ENCODE results near the gene OCEL1.

DNA sequence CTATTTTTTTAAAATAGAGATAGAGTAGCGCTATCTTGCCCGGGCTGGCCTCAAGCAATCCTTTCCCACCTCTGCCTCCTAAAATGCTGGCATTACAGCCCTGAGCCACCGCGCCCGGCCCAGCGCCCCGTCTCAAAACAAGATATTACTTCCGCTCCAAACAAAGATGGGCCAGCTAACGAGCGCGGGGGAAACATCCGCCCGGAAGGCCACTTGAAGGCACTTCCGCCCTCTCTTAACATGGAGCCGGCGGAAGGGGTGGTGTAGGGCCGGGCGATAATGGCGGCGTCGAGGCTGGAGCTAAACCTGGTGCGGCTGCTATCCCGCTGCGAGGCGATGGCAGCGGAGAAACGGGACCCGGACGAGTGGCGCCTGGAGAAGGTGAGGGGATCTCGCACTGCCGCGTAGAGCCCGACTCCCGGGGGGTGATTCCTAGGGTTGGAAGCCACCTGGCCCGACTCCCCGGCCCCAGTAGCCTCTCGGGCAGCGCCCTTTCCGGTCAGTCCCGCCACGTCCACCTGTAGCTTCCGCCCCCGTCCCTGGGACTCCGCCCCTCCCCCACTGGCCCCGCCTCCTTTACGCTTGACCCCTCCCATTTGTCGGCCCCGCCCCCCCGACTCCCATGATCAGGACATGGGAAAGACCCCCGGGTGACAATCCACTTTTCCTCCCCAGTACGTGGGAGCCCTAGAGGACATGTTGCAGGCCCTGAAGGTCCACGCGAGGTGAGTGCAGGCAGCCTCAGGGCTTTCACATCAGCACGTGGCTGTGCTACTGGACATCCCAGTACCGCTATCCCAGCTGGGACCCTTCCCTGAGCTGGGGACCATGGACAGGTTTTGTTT is 10.7 kb upstream of the OCEL1 start, which contains the start of gene USE1:
- TF ChIP-seq EZH2 (IDR thresholded peaks at IDR 0.05; ENCODE audit: borderline replicate concordance, low read depth, low read length, severe bottlenecking) (no peak), CTCF (IDR thresholded peaks at IDR 0.05; ENCODE audit: borderline replicate concordance, extremely low read depth, low read length, poor library complexity, severe bottlenecking) (no peak)
